Measurements from ENCODE around the gene FOXC1.

Gene FOXC1

DNA sequence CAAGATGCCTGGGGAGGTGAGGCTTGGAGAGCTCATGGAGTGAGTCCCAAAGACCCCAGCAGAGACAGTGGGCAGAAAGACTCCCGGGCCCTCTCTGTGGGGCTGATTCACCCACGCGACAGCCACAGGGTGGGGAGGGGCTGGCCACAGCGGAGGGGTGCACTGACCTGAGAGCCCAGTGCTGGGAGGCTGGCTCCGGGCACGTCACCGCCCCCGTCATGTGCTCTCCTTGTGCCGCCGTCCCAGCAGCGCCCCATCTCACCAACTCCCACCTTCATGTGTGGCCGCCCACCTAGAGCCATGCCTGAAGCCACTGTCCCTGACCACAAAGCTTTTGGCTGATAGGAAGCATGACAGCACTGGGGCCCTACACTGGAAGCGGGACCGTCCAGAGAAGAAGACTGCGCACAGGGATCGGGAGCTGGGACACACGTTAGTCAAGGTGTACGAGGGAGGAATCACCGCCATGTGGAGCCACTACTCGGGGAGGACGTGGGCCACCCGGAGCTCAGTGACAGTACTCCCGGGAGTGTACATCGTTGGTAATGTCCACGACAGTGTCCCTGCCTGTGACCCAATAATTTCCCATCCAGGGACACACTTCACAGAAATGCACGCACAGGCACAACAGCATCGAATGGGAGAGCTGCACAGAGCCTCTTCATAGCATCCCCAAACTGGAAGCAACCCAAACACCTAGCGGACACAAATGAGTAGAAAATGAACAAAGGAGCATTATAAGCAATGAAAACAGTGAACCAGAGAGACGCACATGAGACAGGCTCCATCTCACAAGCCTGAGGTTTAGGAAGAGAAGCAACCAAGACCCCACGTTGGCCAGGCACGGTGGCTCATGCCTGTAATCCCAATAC lies 28.4 kb upstream of the FOXC1 start:
- ChIA-PET CTCF (interaction anchor here (0.9 to 1.4 kb wide), 3 partner anchors 12 to 27 kb away, joined by 3 to 4 read pairs (median 4); no protein-coding TSS in a partner anchor), POLR2A (no interaction called here)
- no peak for DNase-seq (ENCODE audit: extremely low spot score)
- TF ChIP-seq CTCF (IDR thresholded peaks at IDR 0.05; ENCODE audit: control extremely low read depth, extremely low read depth, low read depth, missing control alignments): no peak

GRCh38 chr6:1584146-1584545 lies 25.6 kb upstream of the FOXC1 start:
- POLR2A ChIA-PET: no interaction called here
- TF ChIP-seq CTCF (IDR thresholded peaks at IDR 0.05; ENCODE audit: control extremely low read depth, extremely low read depth, low read depth, missing control alignments): no peak
- CTCF ChIA-PET: no interaction called here

GRCh38 chr6:1584996-1585668 lies 24.6 kb upstream of the FOXC1 start:
- ChIA-PET POLR2A (no interaction called here), CTCF (interaction anchor here (1.2 to 1.9 kb wide), 2 partner anchors 11 to 864 kb away, joined by 3 to 7 read pairs; no protein-coding TSS in a partner anchor)
- no peak for TF ChIP-seq CTCF (IDR thresholded peaks at IDR 0.05; ENCODE audit: control extremely low read depth, extremely low read depth, low read depth, missing control alignments)
- DNase-seq (ENCODE audit: extremely low spot score): no peak

More at GRCh38 chr6:1584146-1584545, 25.6 kb upstream of the FOXC1 start:
- no peak for DNase-seq (ENCODE audit: extremely low spot score)

DNA sequence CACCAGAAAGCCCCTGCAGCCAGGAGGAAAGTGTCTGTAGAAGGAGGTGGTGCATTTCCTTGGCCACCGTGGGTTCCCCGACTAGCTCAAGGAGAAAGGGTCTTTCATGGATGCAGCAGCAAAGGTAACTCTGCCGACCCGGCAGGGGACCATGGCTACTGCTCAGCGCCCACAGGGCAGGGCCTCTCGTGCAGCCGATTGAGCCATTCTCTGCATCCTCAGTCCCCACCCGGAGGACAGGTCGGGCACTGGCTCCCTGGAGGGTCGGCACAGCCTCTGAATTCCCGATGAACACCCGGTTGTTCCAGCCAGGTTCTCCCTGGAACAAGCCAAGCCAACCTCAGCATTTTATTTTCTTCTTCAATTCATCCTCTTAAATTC lies 24.1 kb upstream of the FOXC1 start:
- POLR2A ChIA-PET: no interaction called here
- DNase-seq (ENCODE audit: extremely low spot score): no peak
- TF ChIP-seq CTCF (IDR thresholded peaks at IDR 0.05; ENCODE audit: control extremely low read depth, extremely low read depth, low read depth, missing control alignments): no peak
- CTCF ChIA-PET: interaction anchor here (1.2 to 1.9 kb wide), 2 partner anchors 10 to 863 kb away, joined by 3 to 7 read pairs; no protein-coding TSS in a partner anchor

DNA sequence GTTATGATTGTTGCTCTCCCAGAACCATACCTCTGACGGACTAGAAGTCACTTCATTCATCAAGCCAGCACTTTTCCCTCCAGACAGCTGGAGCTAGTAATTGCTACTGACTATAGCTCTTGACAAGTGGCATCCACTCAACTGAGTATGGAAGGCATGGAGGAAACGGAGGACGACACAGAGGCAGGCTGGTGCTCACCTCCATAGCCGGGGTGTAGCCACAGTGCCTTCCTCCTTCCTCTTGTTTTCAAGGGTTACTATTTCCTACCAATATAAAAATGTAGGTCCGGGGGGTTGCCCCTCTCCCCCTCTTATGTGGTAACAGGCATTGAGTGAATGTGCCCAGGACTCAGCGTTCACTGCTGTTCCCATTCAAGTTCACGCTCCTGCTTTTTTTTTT lies 23.5 kb upstream of the FOXC1 start:
- no peak for DNase-seq (ENCODE audit: extremely low spot score)
- no peak for TF ChIP-seq CTCF (IDR thresholded peaks at IDR 0.05; ENCODE audit: control extremely low read depth, extremely low read depth, low read depth, missing control alignments)
- ChIA-PET POLR2A (interaction anchor here (0.6 kb wide), 1 partner anchor 606 kb away, joined by 16 read pairs; no protein-coding TSS in a partner anchor), CTCF (interaction anchor here (1.2 to 1.9 kb wide), 2 partner anchors 10 to 863 kb away, joined by 3 to 7 read pairs; no protein-coding TSS in a partner anchor)

DNA sequence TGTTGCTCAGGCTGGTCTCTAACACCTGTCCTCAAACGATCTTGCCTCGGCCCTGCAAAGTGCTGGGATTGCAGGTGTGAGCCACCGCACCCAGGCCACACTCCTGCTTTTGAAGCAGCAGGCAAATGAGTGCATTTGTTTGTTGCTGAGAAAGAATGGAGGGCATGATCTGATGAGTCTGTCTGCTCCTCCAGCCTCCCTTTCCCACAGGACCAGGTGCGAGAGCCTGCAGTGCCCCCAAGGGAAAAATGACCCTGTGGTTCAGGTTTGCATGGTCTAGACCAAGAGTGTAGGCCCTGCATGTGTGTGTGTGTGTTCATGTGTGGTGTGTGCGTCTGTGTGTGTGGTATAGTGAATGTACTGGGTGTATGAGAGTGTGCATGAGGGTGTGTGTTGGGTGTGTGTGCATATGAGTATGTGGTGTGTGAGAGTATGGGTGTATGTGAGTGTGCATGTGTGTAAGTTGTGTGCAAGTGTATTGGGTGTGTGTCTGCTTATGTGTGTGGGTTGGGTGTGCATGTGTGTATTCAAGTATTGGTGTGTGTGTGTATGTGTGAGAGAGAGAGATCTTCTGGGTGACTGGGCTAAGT lies 22.8 kb upstream of the FOXC1 start:
- CTCF ChIA-PET: no interaction called here
- TF ChIP-seq CTCF (IDR thresholded peaks at IDR 0.05; ENCODE audit: control extremely low read depth, extremely low read depth, low read depth, missing control alignments): no peak
- no peak for DNase-seq (ENCODE audit: extremely low spot score)
- POLR2A ChIA-PET: interaction anchor here (0.6 kb wide), 1 partner anchor 605 kb away, joined by 16 read pairs; no protein-coding TSS in a partner anchor

Data from GM10248 (cell line).